Neuron (in vitro differentiated cells): ENCODE measurements around the gene HECTD4.

Source experiments
- H2AFZ ChIP-seq: one replicate; pipeline ENCODE4 v1.6.1; 2013; ENCODE audit warnings: low read depth, mild to moderate bottlenecking, inconsistent platforms, low read length, moderate library complexity
- H3K27me3 ChIP-seq: one replicate; pipeline ENCODE4 v1.6.1; 2013; ENCODE audit warnings: low read length; ENCODE audit not compliant: insufficient read depth
- H3K36me3 ChIP-seq: one replicate; pipeline ENCODE4 v1.6.1; 2013; ENCODE audit warnings: low read length; ENCODE audit not compliant: insufficient read depth
- H3K4me1 ChIP-seq: one replicate; pipeline ENCODE4 v1.6.1; 2013; ENCODE audit warnings: low read length; ENCODE audit not compliant: insufficient read depth
- H3K4me3 ChIP-seq: 2 replicates; pipeline ENCODE4 v1.5.1; 2013; ENCODE audit warnings: mild to moderate bottlenecking, low read length, moderate library complexity
- H3K9me3 ChIP-seq: one replicate; pipeline ENCODE4 v1.6.1; 2013; ENCODE audit warnings: low read length

Gene HECTD4

DNA sequence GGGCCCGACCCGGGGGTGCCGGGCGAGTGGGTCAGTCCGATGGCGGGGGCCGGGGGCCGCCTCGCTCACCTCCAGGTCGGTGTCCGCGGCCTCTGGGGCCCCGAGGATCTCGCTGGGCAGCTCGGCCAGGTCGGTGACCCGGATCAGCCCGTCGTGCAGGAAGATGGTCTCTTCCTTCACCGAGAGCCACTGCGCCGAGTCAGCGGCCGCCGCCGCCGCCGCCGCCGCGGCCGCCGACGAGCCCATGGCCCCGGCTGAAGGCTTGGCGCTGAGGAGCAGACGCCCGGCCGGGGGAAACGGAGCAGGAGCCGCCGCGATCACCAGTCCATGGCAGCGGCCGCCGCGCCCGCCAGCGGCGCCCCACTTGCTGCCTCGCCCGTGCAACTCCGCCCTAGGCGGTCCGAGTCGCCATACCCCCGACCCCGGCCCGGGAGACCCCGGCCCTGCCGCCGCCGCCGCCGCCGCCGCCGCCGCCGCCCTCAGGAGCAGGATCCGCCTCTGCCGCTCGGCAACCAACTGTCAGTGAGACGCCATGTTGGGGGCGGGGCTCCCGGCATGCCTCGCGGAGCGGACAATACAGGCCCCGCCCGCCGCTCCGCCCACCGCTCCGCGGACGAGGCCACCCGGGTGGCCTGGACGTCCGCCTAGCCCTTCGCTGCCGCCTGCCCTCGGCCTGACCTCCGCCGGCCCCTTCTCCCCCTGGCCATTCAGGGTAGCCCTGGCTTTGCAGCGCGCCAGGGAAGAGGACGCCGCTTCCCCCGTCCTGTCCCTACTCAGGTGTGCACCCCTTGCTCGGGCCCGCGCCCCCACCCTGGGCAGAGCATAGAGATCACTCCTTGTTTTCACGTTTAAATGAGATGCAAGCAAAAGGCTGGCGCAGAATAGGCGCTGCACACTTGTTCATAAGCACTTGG is at the start of gene HECTD4:
HECTD4 (minus strand) TSS at position 549 of the 914 bp plus-strand sequence; CDS start at position 246, 303 bp downstream.
- Histone ChIP-seq H3K9me3 (no peaks in the 10 kb centered on the region), H3K36me3 (no peaks in the 10 kb centered on the region), H3K4me3 (peak within 1 kb of the TSS; percentile 65), H3K4me1 (peaks cover 14% of the 10 kb centered on the region), H2AFZ (peak within 1 kb of the TSS; percentile 21), H3K27me3 (no peaks in the 10 kb centered on the region)

DNA sequence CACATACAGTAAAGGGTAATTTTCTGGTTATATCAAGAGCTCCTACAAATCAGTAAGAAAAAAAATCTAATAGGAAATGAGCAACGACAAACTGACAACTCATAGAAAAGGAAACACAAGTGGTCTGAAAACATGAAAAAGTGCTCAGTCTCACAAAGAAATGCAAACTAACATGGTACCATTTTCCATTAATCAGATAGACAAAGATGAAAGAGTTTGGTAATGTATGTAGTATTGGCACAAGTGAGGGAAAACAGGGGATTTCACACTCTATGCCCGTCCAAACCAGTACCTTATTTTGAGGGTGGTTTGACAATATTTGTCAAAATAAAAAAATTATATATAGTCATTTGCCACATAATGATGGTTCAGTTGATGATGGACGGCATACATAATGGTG is 49.7 kb upstream of the HECTD4 start:
- Histone ChIP-seq H3K27me3 (no peaks in the 10 kb centered on the region), H3K36me3 (peaks cover 6% of the 10 kb centered on the region), H3K4me1 (peaks cover 5% of the 10 kb centered on the region), H3K9me3 (no peaks in the 10 kb centered on the region), H3K4me3 (no peak overlapping the region), H2AFZ (no peak overlapping the region)

- H3K4me1 ChIP-seq = no peaks in the 10 kb centered on the region
- H3K4me3 ChIP-seq = no peak overlapping the region
- no peaks in the 10 kb centered on the region for H3K27me3 ChIP-seq
- H3K36me3 ChIP-seq = peaks cover 7% of the 10 kb centered on the region
- H3K9me3 ChIP-seq = no peaks in the 10 kb centered on the region
- H2AFZ ChIP-seq = no peak overlapping the region
Observed at GRCh38 chr12:112430929-112431328, 48.7 kb upstream of the HECTD4 start.

- Histone ChIP-seq H3K36me3 (peaks cover 11% of the 10 kb centered on the region), H3K27me3 (no peaks in the 10 kb centered on the region), H2AFZ (no peak overlapping the region), H3K9me3 (no peaks in the 10 kb centered on the region), H3K4me1 (no peaks in the 10 kb centered on the region), H3K4me3 (no peak overlapping the region)
Observed at GRCh38 chr12:112427760-112428159, 45.5 kb upstream of the HECTD4 start.

GRCh38 chr12:112425582-112426382 is 43.6 kb upstream of the HECTD4 start:
- H3K36me3 ChIP-seq = peaks cover 8% of the 10 kb centered on the region
- H3K4me3 ChIP-seq = no peak overlapping the region
- H3K9me3 ChIP-seq = no peaks in the 10 kb centered on the region
- no peak overlapping the region for H2AFZ ChIP-seq
- H3K27me3 ChIP-seq = no peaks in the 10 kb centered on the region
- H3K4me1 ChIP-seq = peaks cover 2% of the 10 kb centered on the region

GRCh38 chr12:112424126-112424525 is 41.9 kb upstream of the HECTD4 start:
- no peak overlapping the region for H2AFZ ChIP-seq
- peaks cover 8% of the 10 kb centered on the region for H3K36me3 ChIP-seq
- H3K9me3 ChIP-seq = no peaks in the 10 kb centered on the region
- H3K27me3 ChIP-seq = no peaks in the 10 kb centered on the region
- H3K4me1 ChIP-seq = peaks cover 15% of the 10 kb centered on the region
- H3K4me3 ChIP-seq = no peak overlapping the region

DNA sequence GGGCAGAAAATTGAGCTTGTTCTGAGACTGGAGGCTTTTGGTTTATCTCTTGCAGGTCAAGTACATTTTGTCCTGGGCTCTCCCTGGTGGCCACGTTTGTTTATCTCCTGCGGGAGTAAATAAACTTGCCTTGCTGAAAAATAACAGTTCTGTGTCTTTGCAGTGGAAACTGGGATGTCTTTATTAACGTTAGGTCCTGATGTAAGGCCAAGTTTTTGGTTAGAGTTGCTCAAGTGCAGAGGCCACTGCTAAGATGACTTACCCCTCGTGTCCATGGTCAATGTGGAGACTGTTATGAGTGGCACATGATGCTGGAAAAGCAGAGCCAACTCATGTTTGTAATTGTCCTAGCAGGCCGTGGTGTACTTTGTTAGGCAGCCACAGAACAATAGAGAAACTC is 40.3 kb upstream of the HECTD4 start:
- no peaks in the 10 kb centered on the region for H3K27me3 ChIP-seq
- H3K36me3 ChIP-seq = peaks cover 6% of the 10 kb centered on the region
- no peaks in the 10 kb centered on the region for H3K9me3 ChIP-seq
- no peak overlapping the region for H2AFZ ChIP-seq
- no peak overlapping the region for H3K4me3 ChIP-seq
- H3K4me1 ChIP-seq = peaks cover 18% of the 10 kb centered on the region

DNA sequence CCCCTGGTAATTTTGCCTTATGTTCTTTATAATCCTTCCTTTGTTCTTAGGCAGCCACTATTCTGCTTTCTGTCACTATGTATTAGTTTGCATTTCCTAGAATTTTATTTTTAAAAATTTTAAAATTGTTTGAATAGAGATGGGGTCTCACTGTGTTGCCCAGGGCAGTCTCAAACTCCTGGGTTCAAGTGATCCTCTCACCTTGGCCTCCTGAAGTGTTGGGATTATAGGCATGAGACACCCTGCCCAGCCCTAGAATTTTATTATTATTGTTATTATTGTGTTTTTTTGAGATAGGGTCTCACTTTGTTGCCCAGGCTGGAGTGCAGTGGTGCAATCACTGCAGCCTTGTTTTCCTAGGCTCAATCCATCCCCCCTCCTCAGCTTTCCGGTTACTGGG is 39.1 kb upstream of the HECTD4 start:
- Histone ChIP-seq H3K9me3 (no peaks in the 10 kb centered on the region), H3K36me3 (peaks cover 6% of the 10 kb centered on the region), H3K4me1 (peaks cover 18% of the 10 kb centered on the region), H3K27me3 (no peaks in the 10 kb centered on the region), H3K4me3 (no peak overlapping the region), H2AFZ (no peak overlapping the region)

- Histone ChIP-seq H3K4me3 (no peak overlapping the region), H3K36me3 (peaks cover 2% of the 10 kb centered on the region), H2AFZ (no peak overlapping the region), H3K27me3 (no peaks in the 10 kb centered on the region), H3K4me1 (peaks cover 18% of the 10 kb centered on the region), H3K9me3 (no peaks in the 10 kb centered on the region)
Observed at GRCh38 chr12:112420740-112421139, 38.5 kb upstream of the HECTD4 start.

- H3K36me3 ChIP-seq = no peaks in the 10 kb centered on the region
- peak overlapping the region; percentile 77 for H2AFZ ChIP-seq
- H3K4me3 ChIP-seq = peak overlapping the region; percentile 98
- peaks cover 18% of the 10 kb centered on the region for H3K4me1 ChIP-seq
- no peaks in the 10 kb centered on the region for H3K27me3 ChIP-seq
- H3K9me3 ChIP-seq = no peaks in the 10 kb centered on the region
Observed at GRCh38 chr12:112419297-112420133, 37.3 kb upstream of the HECTD4 start.

- H3K27me3 ChIP-seq = no peaks in the 10 kb centered on the region
- no peaks in the 10 kb centered on the region for H3K9me3 ChIP-seq
- H2AFZ ChIP-seq = peak within 1 kb of the TSS; percentile 77
- H3K4me1 ChIP-seq = peaks cover 18% of the 10 kb centered on the region
- H3K36me3 ChIP-seq = no peaks in the 10 kb centered on the region
- H3K4me3 ChIP-seq = peak within 1 kb of the TSS; percentile 98
Observed at GRCh38 chr12:112418608-112419296, 36.5 kb upstream of the HECTD4 start, which contains the start of gene PTPN11. TSS of gene PTPN11 (plus strand) at chr12:112418947. CDS start at chr12:112419112, 165 bp downstream.

DNA sequence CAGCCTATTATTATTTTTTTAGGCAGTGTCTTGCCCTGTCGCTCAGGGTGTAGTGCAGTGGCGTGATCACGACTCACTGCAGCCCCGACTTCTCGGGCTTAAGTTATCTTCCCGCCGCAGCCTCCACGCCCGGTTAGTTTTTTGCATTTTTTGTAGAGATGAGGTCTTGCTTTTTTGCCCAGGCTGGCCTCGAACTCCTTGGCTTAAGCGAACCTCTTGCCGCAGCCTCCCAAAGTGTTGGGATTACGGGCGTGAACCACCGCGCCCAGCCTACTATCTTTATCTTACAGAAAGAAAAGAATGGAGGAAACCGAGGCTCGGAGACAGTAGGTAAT is 36.0 kb upstream of the HECTD4 start:
- Histone ChIP-seq H3K4me3 (peak overlapping the region; percentile 98), H3K27me3 (no peaks in the 10 kb centered on the region), H3K4me1 (peaks cover 18% of the 10 kb centered on the region), H3K36me3 (no peaks in the 10 kb centered on the region), H2AFZ (peak overlapping the region; percentile 77), H3K9me3 (no peaks in the 10 kb centered on the region)
